Prostate gland (tissue), 2 donors: ENCODE results near the gene TMEM234. TPM values are rescaled to one million over a fixed set of nuclear protein-coding genes. Genes with fewer than 3 reads are reported as not detected.

Experiments used
- DNase-seq: peaks from one replicate; pipeline ENCODE4 v3.0.0-alpha.2; 2019; ENCODE audit warnings: low spot score
- H3K27ac ChIP-seq, 2 donors: fragments of 200-600 bp; sonication (generic); 2 replicates each; pipeline ENCODE4 v1.5.1; 2017 to 2019
- H3K27me3 ChIP-seq: fragments of 200-600 bp; sonication (generic); replicated peaks from 2 replicates; pipeline ENCODE4 v1.5.1; 2019; ENCODE audit not compliant: insufficient read depth
- H3K36me3 ChIP-seq, 2 donors: fragments of 200-600 bp; sonication (generic); 1 replicate in 1 of 2; 2 replicates in 1 of 2; pipeline versions ENCODE4 v1.5.1 to v1.8.1; 2017 to 2019
- H3K4me1 ChIP-seq: fragments of 200-600 bp; sonication (generic); replicated peaks from 2 replicates; pipeline ENCODE4 v1.5.1; 2019
- H3K4me3 ChIP-seq, 2 donors: fragments of 200-600 bp; sonication (generic); 2 replicates each; pipeline ENCODE4 v1.5.1; 2017 to 2019
- H3K9me3 ChIP-seq: fragments of 200-600 bp; sonication (generic); 2 replicates; pipeline ENCODE4 v1.5.1; 2017
- CTCF ChIP-seq, 4 experiments: fragments of 200-600 bp in 2 of 4; fragments of 450-650 bp in 2 of 4; sonication (generic) in 2 of 4; IDR thresholded peaks; 1 replicate in 3 of 4; 2 replicates in 1 of 4; pipeline ENCODE4 v1.5.1; 2016 to 2019; ENCODE audit warnings: antibody characterized with exemption in 4 of 4, mild to moderate bottlenecking in 2 of 4, moderate library complexity in 2 of 4
- POLR2A ChIP-seq: fragments of 450-650 bp; IDR thresholded peaks from one replicate; pipeline ENCODE4 v1.6.1; 2016; ENCODE audit warnings: antibody characterized with exemption, mild to moderate bottlenecking
- POLR2AphosphoS5 ChIP-seq: sonication (generic); formaldehyde crosslinking; IDR thresholded peaks from one replicate; pipeline ENCODE4 v1.6.1; 2017; ENCODE audit warnings: antibody characterized with exemption
- WGBS: methylation state at CpG from one replicate; pipeline ENCODE4 v1.1.5; 2018; 5-methylcytosine and 5-hydroxymethylcytosine counted together
- intact Hi-C: fragments of 100-400 bp; cut with DNase I; formaldehyde crosslinking; loops from one replicate; pipeline ENCODE4 v1.14.2; 2022
- total RNA-seq, 2 donors: library from RNA; depleted of rRNA; stranded (reverse); fragments of >200 nt; gene quantifications; one replicate each; pipeline ENCODE4 v1.1.0, GENCODE V29; 2016

The TMEM234 gene
- total RNA-seq, 2 donors from 2014 or later, result 17.9 to 31.7 TPM

GRCh38 chr1:32187850-32188249 lies 34.3 kb downstream of the TMEM234 start:
- Histone ChIP-seq H3K4me1 (no peaks in the 10 kb centered on the region), H3K4me3 (no peak overlapping the region), H3K9me3 (no peaks in the 10 kb centered on the region), H3K27ac (no peak overlapping the region), H3K27me3 (no peaks in the 10 kb centered on the region), H3K36me3 (peaks cover 10 to 49% of the 10 kb centered on the region in 2 donors)
- intact Hi-C loops, result no loop called here
- 97% methylated on average over 9 of the region's 9 CpGs for WGBS
- TF ChIP-seq POLR2AphosphoS5 (no peak), CTCF (IDR thresholded peaks at IDR 0.05) (no peak), POLR2A (no peak)
- DNase-seq, result no peak

GRCh38 chr1:32186491-32186890 lies 35.7 kb downstream of the TMEM234 start:
- 75% methylated on average over 2 of the region's 2 CpGs for WGBS
- peaks cover 4 to 35% of the 10 kb centered on the region in 2 donors for H3K36me3 ChIP-seq
- TF ChIP-seq POLR2A (no peak), CTCF (IDR thresholded peaks at IDR 0.05) (no peak), POLR2AphosphoS5 (no peak)

GRCh38 chr1:32186077-32186476 lies 36.1 kb downstream of the TMEM234 start:
- Histone ChIP-seq H3K9me3 (no peaks in the 10 kb centered on the region), H3K27me3 (no peaks in the 10 kb centered on the region), H3K27ac (no peak overlapping the region), H3K36me3 (peaks cover under 1 to 34% of the 10 kb centered on the region in 2 donors), H3K4me1 (no peaks in the 10 kb centered on the region), H3K4me3 (no peak overlapping the region)
- intact Hi-C loops, result no loop called here
- no peak for DNase-seq
- 84% methylated on average over 2 of the region's 2 CpGs for WGBS
- TF ChIP-seq POLR2A (no peak), POLR2AphosphoS5 (no peak), CTCF (IDR thresholded peaks at IDR 0.05) (no peak)

More at GRCh38 chr1:32186491-32186890, 35.7 kb downstream of the TMEM234 start:
- DNase-seq, result no peak
- Histone ChIP-seq H3K27ac (no peak overlapping the region), H3K27me3 (no peaks in the 10 kb centered on the region), H3K4me3 (no peak overlapping the region), H3K4me1 (no peaks in the 10 kb centered on the region), H3K9me3 (no peaks in the 10 kb centered on the region)
- intact Hi-C loops, result no loop called here

GRCh38 chr1:32184650-32185049 lies 37.5 kb downstream of the TMEM234 start:
- Histone ChIP-seq H3K27me3 (no peaks in the 10 kb centered on the region), H3K4me3 (no peak overlapping the region), H3K27ac (no peak overlapping the region), H3K36me3 (peaks cover 0 to 23% of the 10 kb centered on the region in 2 donors), H3K4me1 (no peaks in the 10 kb centered on the region), H3K9me3 (no peaks in the 10 kb centered on the region)
- intact Hi-C loops, result loop anchor here (5.0 kb wide), 1 partner anchor 58 kb away; no protein-coding TSS in a partner anchor
- TF ChIP-seq POLR2AphosphoS5 (no peak), POLR2A (no peak), CTCF (IDR thresholded peaks at IDR 0.05) (no peak)
- no peak for DNase-seq

GRCh38 chr1:32182060-32182459 lies 40.1 kb downstream of the TMEM234 start:
- H3K36me3 ChIP-seq, result no peaks in the 10 kb centered on the region
- no peaks in the 10 kb centered on the region for H3K9me3 ChIP-seq
- no peak for DNase-seq
- no peak overlapping the region for H3K4me3 ChIP-seq
- no peaks in the 10 kb centered on the region for H3K4me1 ChIP-seq
- WGBS, result 79% methylated on average over 6 of the region's 6 CpGs
- intact Hi-C loops, result loop anchor here (5.0 kb wide), 1 partner anchor 60 kb away; no protein-coding TSS in a partner anchor
- H3K27ac ChIP-seq, result no peak overlapping the region
- TF ChIP-seq CTCF (IDR thresholded peaks at IDR 0.05) (no peak), POLR2AphosphoS5 (no peak), POLR2A (no peak)
- H3K27me3 ChIP-seq, result no peaks in the 10 kb centered on the region
